HG02938 (cell line): Measurements from ENCODE around the gene GDPD5.

Experiments
- ATAC-seq: cut with Tn5 transposase; IDR thresholded peaks from one replicate; pipeline ENCODE4 v1.9.1; 2021; ENCODE audit warnings: mild to moderate bottlenecking, moderate library complexity; ENCODE audit not compliant: unreplicated experiment

The GDPD5 gene

GRCh38 chr11:75525433-75526191 lies at the start of gene GDPD5:
TSS of gene GDPD5 (minus strand) at chr11:75525941. CDS start at chr11:75477735, 48,206 bp downstream.
- peak; percentile 61 for ATAC-seq

DNA sequence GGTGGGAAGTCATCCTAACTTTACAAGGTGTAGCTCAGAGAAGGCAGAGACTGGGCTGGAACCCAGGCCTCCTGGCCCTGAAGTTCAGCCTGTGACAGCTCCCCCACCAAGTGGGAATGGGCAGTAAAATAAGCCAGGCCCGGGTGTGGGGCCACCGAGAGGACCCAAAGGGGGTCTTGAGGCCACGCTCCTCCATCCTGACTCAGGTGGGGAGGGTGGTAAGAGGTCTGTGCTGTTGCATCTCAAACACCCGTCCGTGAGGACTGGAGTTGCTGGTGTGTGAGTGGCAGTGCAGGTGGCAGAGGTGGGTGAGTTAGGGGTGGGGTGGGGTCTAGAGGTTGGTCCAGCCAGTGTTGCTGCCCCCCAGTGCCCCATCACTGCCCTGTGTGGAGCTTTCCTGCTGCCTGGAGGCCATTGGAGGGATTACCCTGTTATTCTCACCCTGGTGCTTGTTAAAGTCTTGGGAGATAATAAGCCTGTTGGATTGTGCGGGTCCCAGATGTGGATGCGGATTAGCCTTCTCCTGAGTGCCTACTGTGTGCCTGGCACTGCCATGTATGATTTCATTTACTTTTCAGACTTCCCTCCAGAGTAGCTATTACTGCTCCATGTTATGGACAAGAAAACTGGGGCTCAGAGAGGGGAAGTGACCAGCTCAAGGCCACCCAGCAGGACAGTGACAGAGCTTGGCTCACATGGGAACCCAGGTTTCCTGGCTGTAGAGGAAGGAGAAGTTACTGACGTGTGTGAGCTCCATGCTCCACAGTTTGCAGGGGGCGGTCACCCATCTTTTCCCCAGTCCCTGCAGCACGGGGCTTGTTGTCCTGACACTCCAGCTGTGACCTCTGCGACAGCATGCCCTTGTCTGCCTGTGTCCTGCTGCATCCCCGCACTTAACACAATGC lies 49.2 kb upstream of the GDPD5 start:
- ATAC-seq: no peak

DNA sequence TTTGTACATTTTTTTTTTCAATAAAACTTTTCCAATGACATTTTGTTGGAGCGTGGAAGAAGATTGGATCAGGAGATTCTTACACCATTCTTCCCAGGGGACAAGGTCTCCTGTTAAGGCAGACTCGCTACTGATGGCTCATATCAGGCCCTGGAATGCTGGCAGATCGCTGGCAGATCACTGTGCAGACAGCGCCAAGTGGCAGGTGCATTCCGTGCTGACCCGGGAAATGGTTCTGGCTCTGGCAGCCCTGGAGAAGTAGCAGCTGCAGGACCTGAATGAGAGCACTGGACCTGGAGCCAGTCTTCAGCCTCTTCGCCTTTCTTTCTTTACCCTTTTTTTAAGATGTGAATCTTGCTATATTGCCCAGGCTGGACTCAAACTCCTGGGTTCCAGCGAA lies 47.0 kb upstream of the GDPD5 start:
- no peak for ATAC-seq

- ATAC-seq: no peak
These were observed 45.9 kb upstream of the GDPD5 start for GRCh38 chr11:75571625-75572024.

DNA sequence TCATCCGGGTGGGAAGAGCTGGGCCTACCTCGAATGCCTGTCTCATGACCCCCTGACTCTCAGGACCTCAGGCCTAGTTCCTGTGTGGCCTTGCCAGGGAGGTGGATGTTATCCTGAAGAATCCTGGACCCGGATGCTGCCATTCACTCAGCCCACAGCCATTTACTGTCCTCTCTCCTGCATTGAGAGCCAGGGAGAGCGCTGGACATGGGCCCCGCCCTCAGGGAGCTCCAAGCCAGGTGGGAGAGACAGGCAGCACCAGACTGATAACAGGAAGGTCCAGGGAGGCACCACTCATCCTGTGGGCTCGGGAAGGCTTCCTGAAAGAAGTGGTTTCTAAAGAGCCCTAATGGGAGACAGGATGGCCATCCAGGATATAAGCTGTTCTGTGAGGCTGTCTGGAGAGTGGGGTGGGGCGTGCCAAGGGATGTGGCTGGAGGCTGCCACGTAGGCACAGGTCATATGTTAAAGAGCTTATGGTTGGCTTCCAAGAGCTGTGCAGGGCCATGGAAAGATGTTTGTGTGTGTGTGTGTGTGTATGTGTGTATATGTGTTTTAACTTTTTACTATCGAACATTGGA lies 44.9 kb upstream of the GDPD5 start:
- no peak for ATAC-seq

GRCh38 chr11:75568616-75569219 lies 43.0 kb upstream of the GDPD5 start:
- ATAC-seq: no peak

DNA sequence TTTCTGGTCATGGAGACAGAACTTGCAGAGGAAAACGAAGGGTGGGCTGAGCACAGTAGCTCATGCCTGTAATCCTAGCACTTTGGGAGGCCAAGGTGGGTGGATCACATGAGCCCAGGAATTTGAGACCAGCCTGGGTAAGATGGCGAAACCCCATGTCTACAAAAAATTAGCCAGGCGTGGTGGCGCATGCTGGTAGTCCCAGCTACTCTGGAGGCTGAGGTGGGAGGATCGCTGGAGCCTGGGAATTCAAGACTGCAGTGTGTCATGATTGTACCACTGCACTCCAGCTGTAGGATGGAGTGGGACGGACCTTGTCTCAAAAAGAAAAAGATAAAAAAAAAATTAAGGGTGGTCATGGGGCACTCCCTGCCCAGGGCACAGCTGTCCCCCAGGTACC lies 42.2 kb upstream of the GDPD5 start:
- ATAC-seq: no peak

- ATAC-seq: no peak
These were observed 41.1 kb upstream of the GDPD5 start for GRCh38 chr11:75566763-75567279.

DNA sequence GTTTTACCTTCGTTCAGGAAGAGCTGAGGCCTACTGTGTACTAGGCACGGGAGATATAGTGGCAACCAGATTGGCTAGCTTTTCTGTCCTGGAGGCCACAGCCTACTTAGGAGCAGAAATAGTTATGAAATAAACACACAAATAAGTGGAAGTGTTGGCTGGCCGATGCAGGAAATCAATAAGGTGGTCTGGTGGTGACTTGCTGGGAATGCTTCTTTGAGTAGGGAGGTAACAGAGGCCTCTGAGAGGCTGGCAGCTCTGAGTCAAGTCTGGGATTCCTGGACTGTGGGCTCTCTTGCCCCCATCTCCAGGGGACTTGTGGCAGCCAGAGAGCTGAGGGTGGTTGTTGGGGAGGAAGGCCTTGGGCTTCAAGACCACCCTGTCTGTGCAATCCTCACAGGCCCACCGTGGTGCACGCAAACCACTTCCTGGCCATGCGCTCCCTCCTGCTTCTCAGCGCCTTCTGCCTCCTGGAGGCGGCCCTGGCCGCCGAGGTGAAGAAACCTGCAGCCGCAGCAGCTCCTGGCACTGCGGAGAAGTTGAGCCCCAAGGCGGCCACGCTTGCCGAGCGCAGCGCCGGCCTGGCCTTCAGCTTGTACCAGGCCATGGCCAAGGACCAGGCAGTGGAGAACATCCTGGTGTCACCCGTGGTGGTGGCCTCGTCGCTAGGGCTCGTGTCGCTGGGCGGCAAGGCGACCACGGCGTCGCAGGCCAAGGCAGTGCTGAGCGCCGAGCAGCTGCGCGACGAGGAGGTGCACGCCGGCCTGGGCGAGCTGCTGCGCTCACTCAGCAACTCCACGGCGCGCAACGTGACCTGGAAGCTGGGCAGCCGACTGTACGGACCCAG lies 40.4 kb upstream of the GDPD5 start:
- no peak for ATAC-seq

DNA sequence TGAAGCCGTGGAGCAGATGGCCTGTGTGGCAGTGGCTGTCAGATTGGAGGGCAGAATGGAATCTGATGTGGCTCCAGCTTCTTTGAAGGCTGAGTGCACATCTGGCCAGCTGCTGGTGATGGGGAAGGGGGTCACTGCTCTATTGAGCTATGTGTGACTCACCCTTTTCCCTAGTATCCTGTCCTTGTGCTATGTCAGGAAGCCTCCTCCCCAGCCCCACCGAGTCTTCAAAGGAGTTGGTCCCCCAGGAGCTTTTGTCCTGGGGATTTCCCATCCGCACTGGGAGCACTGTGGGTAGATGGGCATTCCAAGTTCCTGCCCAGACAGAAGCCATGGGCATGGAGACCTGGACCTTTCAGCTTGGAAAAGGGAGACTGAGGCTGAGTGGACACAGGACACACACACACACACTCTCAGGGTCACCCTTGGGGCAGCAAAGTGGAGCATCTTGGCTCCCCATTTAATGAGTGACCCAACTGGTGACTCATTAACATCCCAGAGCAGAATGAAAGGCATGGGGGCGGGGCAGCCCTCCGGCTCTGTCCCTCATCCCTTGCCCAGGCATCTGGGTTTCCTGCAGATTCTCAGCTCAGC lies 39.6 kb upstream of the GDPD5 start:
- ATAC-seq: no peak

DNA sequence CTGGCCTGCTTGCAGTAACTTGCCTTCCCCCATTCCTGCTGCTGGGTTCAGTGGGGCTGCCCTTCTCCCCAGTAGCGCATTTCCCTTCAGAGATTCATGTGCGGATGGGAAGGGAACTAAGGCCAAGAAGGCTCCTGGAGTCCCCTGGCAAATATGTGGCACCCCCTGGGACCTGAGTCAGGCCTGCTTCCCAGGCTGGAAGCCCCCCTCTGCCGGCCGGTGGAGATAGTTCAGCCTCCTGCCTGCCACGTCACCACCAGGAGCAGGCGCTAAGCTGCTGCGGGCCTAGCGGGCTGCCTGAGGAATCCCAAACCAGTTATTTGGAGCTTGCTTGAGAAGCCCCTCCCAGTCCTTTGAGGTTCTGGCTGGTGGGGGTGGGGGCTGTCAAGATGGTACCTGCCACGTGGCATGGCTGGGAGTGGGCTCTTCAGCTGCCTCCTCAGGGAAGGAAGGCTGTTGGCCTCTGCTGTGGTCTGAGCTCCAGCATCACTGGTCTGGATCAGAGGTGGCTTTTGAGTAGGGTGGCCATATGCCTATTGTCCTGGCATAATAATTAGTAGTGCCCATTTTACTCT lies 38.3 kb upstream of the GDPD5 start:
- no peak for ATAC-seq

- ATAC-seq: no peak
These were observed 37.8 kb upstream of the GDPD5 start for GRCh38 chr11:75563501-75563977.

GRCh38 chr11:75562836-75563484 lies 37.2 kb upstream of the GDPD5 start:
- no peak for ATAC-seq

- ATAC-seq: peak; percentile 71
These were observed 36.5 kb upstream of the GDPD5 start, which contains the start of gene SERPINH1 for GRCh38 chr11:75562048-75562835. TSS of gene SERPINH1 (plus strand) at chr11:75562253. CDS start at chr11:75566350, 4,097 bp downstream.

GRCh38 chr11:75561426-75562047 lies 35.8 kb upstream of the GDPD5 start:
- ATAC-seq: peak; percentile 2

GRCh38 chr11:75560644-75561043 lies 34.9 kb upstream of the GDPD5 start:
- ATAC-seq: no peak
